T-helper 17 cell (primary cell): ENCODE data around the gene NFIB. TPM values are rescaled to one million over a fixed set of nuclear protein-coding genes. Genes with fewer than 3 reads are reported as not detected.

Source experiments
- ATAC-seq: fragments of 150-1000 bp; cut with Tn5 transposase; 2 replicates; pipeline ENCODE4 v1.10.0; 2021; ENCODE audit warnings: mild to moderate bottlenecking, moderate library complexity
- DNase-seq, 3 donors: peaks; one replicate each; pipeline versions ENCODE4 v3.0.0 to v3.0.0-alpha.2; 2020 to 2021
- H3K9me3 ChIP-seq: one replicate; pipeline ENCODE4 v1.7.0; 2013; ENCODE audit warnings: low read length, mild to moderate bottlenecking; ENCODE audit not compliant: control insufficient read depth, poor library complexity, severe bottlenecking
- H3K27ac Mint-ChIP-seq: one replicate; pipeline ENCODE4 v1.8.0; 2022; ENCODE audit warnings: mild to moderate bottlenecking, moderate library complexity, mixed read lengths
- H3K27me3 Mint-ChIP-seq: one replicate; pipeline ENCODE4 v1.8.0; 2022; ENCODE audit warnings: mixed read lengths
- H3K36me3 Mint-ChIP-seq: one replicate; pipeline ENCODE4 v1.8.0; 2022; ENCODE audit warnings: low read depth, mixed read lengths
- H3K4me1 Mint-ChIP-seq: one replicate; pipeline ENCODE4 v1.8.0; 2022; ENCODE audit warnings: mild to moderate bottlenecking, mixed read lengths
- H3K4me3 Mint-ChIP-seq: one replicate; pipeline ENCODE4 v1.8.0; 2022; ENCODE audit warnings: mild to moderate bottlenecking, moderate library complexity, mixed read lengths
- total RNA-seq, 4 donors: library from RNA in 2 of 4; stranded (reverse) in 2 of 4; gene quantifications; one replicate each; pipeline ENCODE4 v1.2.3 and lab custom pipeline; 2022 to 2026

Gene NFIB
- total RNA-seq, 2 donors from 2014 or later, result 0.12 to 0.76 TPM

DNA sequence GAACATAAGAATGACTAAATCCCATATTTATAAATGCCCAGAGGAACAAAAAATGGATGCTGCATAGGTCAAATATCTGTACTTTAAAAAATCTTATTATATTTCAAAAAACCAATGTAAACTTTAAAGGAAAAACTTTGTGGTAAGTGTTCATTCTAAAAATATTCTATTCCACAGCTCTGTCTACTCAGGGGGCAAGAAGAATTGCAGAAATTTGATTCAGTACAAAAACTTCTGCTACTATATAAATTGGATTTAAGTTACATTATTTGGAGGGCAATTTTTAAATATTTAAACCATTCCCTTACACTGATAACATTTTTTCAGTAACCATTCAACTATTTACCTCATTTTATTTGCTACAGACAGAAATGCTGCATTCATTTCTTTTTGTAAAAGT is 32.1 kb downstream of the NFIB start:
- H3K27ac Mint-ChIP-seq, result no peak overlapping the region
- no peak overlapping the region for H3K4me3 Mint-ChIP-seq
- DNase-seq (no peak), ATAC-seq (no peak)
- H3K27me3 Mint-ChIP-seq, result peaks cover 45% of the 10 kb centered on the region
- no peaks in the 10 kb centered on the region for H3K36me3 Mint-ChIP-seq
- H3K4me1 Mint-ChIP-seq, result no peaks in the 10 kb centered on the region
- H3K9me3 ChIP-seq, result no peaks in the 10 kb centered on the region

DNA sequence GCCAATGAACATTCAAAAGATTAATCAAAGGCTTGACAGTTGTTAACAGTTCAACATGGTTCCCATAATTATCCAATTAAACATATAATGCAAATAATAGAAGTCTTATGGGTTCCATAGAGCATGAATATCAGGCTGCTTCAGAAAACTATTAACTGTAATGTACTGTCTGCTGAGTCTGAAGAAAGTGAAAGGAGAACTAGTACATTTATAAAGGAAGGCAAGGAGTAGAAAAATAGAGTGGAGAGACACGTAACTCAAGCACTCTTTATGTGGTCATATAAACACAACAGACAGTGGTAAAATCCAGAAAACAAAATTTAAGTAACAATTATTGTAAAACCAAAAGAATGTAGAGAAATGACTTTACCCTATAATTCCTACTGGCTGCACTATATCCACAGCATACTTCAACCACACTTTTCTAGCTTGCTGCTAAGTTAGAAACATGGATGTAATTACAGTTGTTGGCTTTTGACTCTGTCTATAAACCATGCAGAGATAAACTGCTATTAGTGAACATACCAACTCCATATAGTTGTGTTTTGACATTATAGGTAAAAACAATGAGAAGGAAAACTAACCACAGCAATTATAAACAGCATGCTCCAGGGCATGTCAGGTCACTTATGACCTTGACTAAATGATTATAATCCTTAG is 32.7 kb downstream of the NFIB start:
- no peak for ATAC-seq
- Mint-ChIP-seq H3K27ac (no peak overlapping the region), H3K4me1 (no peaks in the 10 kb centered on the region), H3K27me3 (peaks cover 39% of the 10 kb centered on the region), H3K36me3 (no peaks in the 10 kb centered on the region), H3K4me3 (no peak overlapping the region)
- no peaks in the 10 kb centered on the region for H3K9me3 ChIP-seq
- DNase-seq, result no peak

DNA sequence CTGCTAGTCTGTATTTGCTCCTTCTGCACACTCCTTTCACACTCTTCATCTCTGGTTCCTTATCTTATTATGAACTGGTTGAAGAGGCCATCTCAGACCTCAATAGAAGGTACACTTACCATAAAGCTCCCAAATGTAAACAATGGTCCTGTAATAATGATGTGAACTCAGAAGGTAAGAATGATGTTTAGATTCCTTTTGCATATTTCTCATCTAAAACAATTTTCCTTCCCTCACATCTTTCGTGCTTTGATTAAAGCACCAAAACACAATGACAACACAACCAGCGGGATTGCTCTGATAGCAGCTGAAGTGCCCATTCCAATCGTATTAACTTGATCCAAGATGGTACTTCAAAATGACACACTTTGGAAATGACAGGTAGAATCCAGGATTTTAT is 34.3 kb downstream of the NFIB start:
- H3K36me3 Mint-ChIP-seq, result no peaks in the 10 kb centered on the region
- H3K9me3 ChIP-seq, result no peaks in the 10 kb centered on the region
- DNase-seq (no peak), ATAC-seq (no peak)
- no peak overlapping the region for H3K4me3 Mint-ChIP-seq
- H3K27ac Mint-ChIP-seq, result no peak overlapping the region
- H3K4me1 Mint-ChIP-seq, result no peaks in the 10 kb centered on the region
- H3K27me3 Mint-ChIP-seq, result peaks cover 38% of the 10 kb centered on the region

DNA sequence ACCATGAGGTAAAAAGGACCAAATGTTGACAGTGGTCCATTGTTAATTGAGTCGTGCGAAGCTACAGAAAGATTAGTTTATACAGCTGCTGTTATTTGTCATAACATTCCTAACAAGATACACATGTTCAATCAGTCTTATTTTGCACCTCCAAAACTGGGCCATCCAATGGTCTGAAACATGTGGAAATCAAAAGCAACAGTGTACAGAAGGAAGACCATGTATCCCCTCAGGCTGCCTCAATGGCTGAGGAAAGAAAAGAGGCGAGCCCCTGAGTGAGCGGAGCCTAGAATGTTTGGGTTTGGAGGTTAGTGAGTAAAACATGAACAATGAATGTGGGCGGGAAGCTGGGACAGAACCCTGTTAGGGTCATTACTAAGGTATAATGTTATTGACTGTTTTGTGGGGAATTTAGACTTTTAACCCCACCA is 35.6 kb downstream of the NFIB start:
- Mint-ChIP-seq H3K27ac (no peak overlapping the region), H3K4me1 (peaks cover 2% of the 10 kb centered on the region), H3K36me3 (no peaks in the 10 kb centered on the region), H3K4me3 (no peak overlapping the region), H3K27me3 (peaks cover 39% of the 10 kb centered on the region)
- no peaks in the 10 kb centered on the region for H3K9me3 ChIP-seq
- ATAC-seq (no peak), DNase-seq (no peak)

DNA sequence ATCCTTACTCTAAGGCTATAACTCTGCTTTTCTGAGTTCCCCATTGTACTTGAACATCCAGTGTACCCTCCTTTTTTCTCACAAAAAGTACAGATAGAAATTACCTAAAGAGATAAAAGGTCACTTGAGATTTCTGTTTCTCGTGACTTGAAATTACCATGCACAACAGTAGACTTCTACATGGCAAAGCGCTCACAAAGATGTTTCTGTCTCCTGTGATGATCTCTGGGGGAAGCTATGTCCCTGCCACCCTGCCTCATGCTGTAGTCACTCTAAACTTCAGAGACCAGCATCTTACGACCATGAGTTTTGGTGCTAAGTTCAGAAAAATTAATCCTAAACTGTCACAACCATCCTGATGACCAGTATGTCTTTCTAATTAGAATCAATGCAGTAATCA is 36.2 kb downstream of the NFIB start:
- H3K27me3 Mint-ChIP-seq, result peaks cover 39% of the 10 kb centered on the region
- ATAC-seq (no peak), DNase-seq (no peak)
- H3K4me1 Mint-ChIP-seq, result peaks cover 2% of the 10 kb centered on the region
- H3K4me3 Mint-ChIP-seq, result no peak overlapping the region
- H3K9me3 ChIP-seq, result no peaks in the 10 kb centered on the region
- no peak overlapping the region for H3K27ac Mint-ChIP-seq
- no peaks in the 10 kb centered on the region for H3K36me3 Mint-ChIP-seq

DNA sequence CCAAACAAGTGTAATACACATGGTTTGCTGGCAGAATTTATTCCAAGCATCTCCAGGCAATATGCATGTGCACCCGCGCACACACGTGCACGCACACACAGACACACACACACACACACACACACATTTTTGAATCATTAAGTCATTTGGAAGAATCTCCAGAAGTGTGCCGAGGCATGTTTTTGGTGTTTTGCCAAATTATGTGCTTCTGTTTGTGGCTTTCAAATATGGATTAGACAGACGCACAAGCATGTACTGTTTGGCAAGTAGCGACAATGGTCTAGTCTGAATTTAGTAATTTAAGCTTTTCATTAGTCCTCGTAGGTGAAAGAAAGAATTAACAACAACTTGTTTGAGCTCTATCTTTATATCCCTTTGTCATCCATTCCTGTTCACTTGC is 36.7 kb downstream of the NFIB start:
- H3K27me3 Mint-ChIP-seq, result peaks cover 38% of the 10 kb centered on the region
- H3K36me3 Mint-ChIP-seq, result no peaks in the 10 kb centered on the region
- no peaks in the 10 kb centered on the region for H3K9me3 ChIP-seq
- no peak overlapping the region for H3K27ac Mint-ChIP-seq
- peaks cover 2% of the 10 kb centered on the region for H3K4me1 Mint-ChIP-seq
- DNase-seq (no peak), ATAC-seq (no peak)
- H3K4me3 Mint-ChIP-seq, result no peak overlapping the region

DNA sequence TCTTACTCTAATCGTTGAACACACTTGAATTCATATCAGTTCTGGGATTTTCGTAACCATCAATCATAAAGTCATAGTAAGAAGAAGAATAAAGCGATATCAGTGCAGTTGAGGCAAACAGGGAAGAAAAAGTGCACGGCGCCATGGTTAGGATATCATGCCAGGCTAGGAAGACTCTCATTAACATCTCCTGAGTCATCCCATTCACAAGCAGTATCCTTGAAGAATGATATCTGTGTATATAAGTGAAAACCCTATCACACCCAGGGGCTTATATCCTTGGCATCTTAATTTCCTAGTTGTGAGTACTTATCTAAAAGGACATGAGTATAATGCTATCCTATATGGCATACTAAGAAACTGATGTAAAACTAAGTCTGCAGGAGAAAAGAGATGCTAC is 38.6 kb downstream of the NFIB start:
- no peak for ATAC-seq
- H3K9me3 ChIP-seq, result no peaks in the 10 kb centered on the region
- Mint-ChIP-seq H3K4me3 (no peak overlapping the region), H3K4me1 (peaks cover 2% of the 10 kb centered on the region), H3K27me3 (peaks cover 40% of the 10 kb centered on the region), H3K36me3 (no peaks in the 10 kb centered on the region), H3K27ac (no peak overlapping the region)
- DNase-seq, result no peak

DNA sequence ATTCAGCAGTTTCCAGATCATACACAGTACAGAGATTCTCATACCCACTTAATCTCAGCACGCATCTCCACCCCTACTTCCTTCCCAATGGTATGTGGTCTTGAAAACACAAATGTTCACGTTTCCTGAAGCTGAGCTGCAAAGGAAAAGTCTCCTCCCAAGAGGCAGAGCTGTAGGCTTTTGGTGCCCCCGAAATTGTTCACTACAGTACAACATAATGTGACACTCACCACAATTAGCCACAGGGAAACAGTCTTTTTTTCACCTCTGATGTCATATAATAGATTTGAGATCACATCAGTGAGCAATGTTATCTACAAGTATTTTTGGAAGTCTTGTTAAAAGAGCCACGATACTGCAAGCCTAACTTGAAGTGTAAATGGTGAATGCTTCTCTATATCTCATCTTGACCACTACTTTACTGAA is 40.2 kb downstream of the NFIB start:
- H3K27ac Mint-ChIP-seq, result no peak overlapping the region

DNA sequence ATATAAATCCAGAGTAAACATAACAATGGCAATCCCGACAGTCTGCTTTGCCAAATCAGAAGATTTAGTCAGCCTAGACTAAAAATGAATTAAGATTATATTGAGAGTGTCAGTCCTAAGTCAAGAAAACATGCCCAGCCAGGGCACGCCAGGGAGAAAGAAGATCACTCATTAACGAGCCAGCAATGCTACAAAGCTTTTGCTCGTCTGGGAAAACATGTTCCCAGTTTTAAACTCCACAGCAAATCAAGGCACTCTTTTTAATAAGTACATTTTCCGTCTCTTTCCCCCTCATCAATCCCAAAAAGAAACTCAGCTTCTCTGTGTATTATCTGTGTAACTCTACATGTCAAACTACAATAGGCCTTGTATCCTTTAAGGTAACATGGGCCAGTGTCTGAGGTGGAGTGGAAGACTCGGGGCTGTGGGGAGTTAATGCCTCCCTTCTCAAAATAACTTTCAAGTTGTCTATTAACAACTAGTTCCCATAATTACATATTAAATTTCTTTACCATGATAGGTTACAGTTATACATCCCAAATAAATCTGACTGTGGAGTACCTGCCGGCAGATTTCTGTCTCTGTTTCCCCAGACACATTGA is 40.9 kb downstream of the NFIB start:
- DNase-seq (no peak), ATAC-seq (no peak)
- H3K9me3 ChIP-seq, result no peaks in the 10 kb centered on the region
- Mint-ChIP-seq H3K36me3 (no peaks in the 10 kb centered on the region), H3K27ac (no peak overlapping the region), H3K4me1 (peaks cover 2% of the 10 kb centered on the region), H3K4me3 (no peak overlapping the region), H3K27me3 (peaks cover 28% of the 10 kb centered on the region)

More for the DNA sequence above, 40.2 kb downstream of the NFIB start:
- peaks cover 30% of the 10 kb centered on the region for H3K27me3 Mint-ChIP-seq
- DNase-seq, result no peak
- peaks cover 2% of the 10 kb centered on the region for H3K4me1 Mint-ChIP-seq
- no peak for ATAC-seq
- no peaks in the 10 kb centered on the region for H3K9me3 ChIP-seq
- H3K36me3 Mint-ChIP-seq, result no peaks in the 10 kb centered on the region
- no peak overlapping the region for H3K4me3 Mint-ChIP-seq

DNA sequence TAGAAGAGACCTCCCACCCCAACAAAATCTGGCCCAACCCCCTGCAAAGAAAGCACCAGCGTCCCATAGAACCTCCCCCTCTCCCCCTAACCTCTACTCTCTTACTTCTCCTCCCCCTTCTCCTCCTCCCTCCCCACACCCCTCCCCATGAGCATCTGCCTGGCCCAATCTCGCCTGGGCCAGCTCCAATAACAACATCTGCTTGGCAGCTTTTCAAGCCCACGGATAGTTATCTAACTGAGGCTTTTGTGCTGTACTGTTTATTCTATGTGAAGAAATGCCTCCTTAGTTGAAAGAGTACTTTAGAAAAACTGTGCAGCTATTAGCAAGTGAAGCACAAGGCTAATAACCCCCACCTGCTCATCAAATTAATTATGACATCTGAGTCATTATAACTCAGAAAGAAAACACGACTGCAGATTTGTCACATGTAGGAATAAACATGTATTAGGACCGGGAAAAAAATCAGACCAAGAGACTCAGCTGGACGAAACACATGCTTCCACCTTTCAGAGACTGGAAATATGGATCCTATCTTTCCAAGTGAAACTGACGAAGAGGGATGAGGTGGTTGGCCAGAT is 42.8 kb downstream of the NFIB start:
- DNase-seq, result no peak
- Mint-ChIP-seq H3K4me3 (no peak overlapping the region), H3K27ac (no peak overlapping the region), H3K4me1 (peaks cover 2% of the 10 kb centered on the region), H3K27me3 (peaks cover 28% of the 10 kb centered on the region), H3K36me3 (no peaks in the 10 kb centered on the region)
- no peaks in the 10 kb centered on the region for H3K9me3 ChIP-seq
- ATAC-seq, result no peak

DNA sequence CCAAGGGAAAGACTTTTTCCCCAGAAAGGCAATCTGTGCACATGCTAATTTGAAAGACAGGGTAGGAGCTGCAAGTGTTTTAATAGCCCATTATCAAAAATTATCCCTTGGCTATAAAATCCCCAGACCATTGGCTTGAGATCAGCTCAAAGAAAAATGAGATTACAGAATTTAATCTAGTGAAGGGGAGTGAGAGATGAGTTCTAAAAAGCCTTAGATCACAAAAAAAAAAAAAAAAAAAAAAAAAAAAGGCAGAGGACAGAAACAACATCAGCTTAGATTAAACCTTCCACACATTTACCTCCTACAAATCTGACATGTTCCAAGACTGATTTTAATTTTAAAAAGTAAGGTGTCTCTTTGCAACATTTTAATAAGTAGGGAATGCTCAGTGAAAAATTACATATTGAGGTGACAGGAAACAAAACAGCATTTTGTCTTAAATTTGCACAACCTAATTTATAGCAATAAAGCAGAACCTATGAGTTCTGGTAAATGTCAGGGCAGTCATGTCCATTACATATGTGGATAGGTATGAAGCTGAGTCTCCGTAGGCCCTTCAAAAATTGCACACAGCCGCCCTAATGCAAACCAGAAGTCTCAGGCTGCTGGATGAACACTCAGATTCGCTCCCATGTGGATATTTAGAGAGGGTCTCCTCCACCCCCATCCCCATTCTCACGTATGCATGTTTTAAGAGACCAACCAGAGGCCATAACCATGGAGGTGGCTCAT is 43.4 kb downstream of the NFIB start:
- H3K9me3 ChIP-seq, result no peaks in the 10 kb centered on the region
- no peaks in the 10 kb centered on the region for H3K36me3 Mint-ChIP-seq
- peaks cover 28% of the 10 kb centered on the region for H3K27me3 Mint-ChIP-seq
- peaks cover 2% of the 10 kb centered on the region for H3K4me1 Mint-ChIP-seq
- no peak overlapping the region for H3K27ac Mint-ChIP-seq
- no peak for DNase-seq
- no peak overlapping the region for H3K4me3 Mint-ChIP-seq
- ATAC-seq, result no peak

DNA sequence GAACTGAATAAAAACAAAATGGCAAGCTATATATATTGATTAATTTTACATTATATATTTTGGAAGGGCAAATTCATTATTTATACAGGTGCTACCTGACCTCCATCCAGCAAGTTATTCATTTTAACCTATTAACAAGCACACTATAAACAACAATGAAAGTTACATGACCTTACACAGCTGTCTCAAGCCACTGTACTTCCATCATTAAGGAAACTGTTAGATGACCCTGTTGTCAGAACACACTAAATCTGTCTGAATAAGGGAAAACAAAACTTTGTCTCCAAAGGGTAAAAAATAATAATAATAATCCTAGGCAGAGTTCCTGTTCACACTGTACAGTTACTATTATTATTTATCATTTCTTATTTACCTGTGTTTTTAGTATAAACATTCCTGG is 44.0 kb downstream of the NFIB start:
- H3K27me3 Mint-ChIP-seq, result peaks cover 31% of the 10 kb centered on the region
- no peak overlapping the region for H3K4me3 Mint-ChIP-seq
- DNase-seq (no peak), ATAC-seq (no peak)
- H3K4me1 Mint-ChIP-seq, result peaks cover 2% of the 10 kb centered on the region
- H3K27ac Mint-ChIP-seq, result no peak overlapping the region
- H3K9me3 ChIP-seq, result no peaks in the 10 kb centered on the region
- H3K36me3 Mint-ChIP-seq, result no peaks in the 10 kb centered on the region

DNA sequence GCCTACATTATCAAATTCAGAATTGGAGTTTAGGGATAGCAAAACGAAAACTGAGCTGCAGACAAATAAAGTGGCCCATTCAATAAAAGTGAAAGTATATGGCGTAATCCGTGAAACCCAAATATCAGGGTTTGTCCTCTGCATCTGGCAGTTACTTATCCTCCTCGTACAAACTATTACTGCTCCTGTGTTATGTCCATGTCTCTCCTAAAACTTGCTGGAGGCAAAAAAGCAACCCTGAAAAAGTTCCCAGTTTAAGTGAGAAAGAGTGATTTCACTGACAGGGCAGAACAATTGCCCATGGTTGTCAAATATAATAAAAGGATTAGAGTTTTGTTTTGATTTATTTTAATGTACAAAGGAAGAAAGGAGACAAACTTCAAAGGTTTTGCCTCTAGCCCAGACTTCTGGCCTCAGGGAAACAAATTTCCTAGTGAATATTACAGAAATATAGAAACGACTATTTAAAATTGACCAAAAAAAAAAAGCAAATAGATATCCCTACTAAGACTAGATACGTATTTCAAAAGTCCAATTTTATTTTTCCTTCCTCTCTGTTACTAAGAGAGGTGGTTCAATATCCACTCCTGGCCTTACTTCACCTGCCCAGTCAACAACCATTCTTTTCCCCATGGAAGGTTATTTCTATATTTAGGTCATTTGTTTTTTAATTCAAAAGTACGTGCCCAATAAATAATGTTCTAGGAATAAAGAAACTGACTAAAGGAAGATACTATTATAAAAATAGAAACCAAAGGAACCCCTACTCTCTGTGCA is 50.0 kb downstream of the NFIB start:
- DNase-seq (no peak), ATAC-seq (no peak)
- H3K9me3 ChIP-seq, result no peaks in the 10 kb centered on the region
- Mint-ChIP-seq H3K27me3 (peaks cover 15% of the 10 kb centered on the region), H3K27ac (no peak overlapping the region), H3K36me3 (peaks cover 3% of the 10 kb centered on the region), H3K4me1 (no peaks in the 10 kb centered on the region), H3K4me3 (no peak overlapping the region)
